GM19455 (cell line): Measurements from ENCODE around the gene CYREN.
"Not testable (repeated sequence)": the region's sequence is repeated elsewhere in the genome, so short reads cannot be mapped to it uniquely, and the experiment has no call there.

Experiments
- ATAC-seq: cut with Tn5 transposase; IDR thresholded peaks from one replicate; pipeline ENCODE4 v1.9.1; 2021; ENCODE audit not compliant: unreplicated experiment

CYREN gene

DNA sequence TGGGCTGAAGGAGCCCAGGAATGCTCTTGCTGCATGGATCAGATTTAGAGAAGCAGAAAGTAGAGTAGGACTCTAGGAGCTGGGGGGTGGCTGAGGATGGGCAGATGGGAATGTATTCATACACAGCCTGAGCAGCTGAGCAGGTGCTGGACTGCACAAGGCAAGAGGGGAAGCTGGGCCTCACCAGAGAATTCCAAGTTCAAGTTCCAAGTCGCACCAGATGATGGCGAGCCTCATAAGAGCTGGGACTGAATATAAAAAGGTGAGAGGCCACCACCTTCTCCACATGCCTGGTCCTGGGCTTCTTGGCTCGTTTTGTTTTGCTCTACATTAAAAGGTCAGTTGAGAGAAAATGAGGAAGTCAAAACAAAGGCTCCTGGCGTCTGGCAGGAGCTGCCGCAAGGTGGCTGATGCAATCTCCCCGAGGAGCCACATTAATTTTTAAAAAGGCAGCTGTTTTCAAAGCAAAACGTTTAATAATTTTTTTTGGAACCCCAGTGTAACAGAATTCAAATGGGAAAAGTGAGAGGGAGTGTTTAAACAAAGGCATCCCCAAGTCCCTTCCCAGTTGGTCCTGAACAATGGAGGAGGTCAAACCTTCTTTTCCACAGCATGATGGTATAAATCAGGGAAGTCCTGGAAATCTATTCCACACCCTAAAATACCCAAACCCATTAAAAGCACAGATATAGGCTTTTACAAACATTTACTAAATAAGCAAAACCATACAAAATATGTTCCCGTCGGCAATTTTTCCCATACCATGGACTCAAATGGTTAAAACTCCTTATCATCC lies 9.5 kb downstream of the CYREN start:
- ATAC-seq: no peak

DNA sequence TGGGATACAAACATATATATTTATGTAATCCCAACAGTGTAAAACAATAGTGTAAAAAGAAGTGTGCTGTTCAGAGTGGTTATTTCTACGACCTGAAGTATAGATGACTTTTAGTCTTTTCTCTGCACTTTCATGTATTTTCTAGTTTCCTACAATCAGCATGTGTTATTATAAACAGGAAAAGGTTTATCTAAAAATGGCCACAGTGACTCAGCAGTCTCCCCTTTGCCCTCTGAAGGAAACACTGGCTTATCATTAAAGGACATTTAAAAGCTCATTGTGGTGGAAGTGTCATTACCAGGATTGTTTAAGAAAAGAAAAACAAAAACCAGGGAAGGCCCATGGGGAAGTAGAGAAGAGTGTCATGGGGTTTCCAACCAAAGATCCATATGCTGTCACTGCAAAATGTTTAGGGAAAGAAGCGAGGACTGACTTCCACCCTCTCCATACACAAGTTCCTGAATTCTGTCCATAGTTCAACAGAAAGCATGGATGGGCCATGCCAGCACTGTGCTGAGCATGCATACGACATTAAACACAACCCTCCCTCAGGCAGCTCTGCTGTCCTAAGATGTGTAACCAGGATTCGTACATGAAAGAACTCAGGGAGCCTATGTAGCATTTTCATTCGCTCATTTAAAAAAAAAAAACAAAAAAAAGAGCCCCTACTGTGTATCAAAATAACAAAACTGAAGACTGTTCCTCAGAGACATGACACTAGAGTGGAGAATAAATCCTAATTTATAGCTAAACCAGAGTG lies 10.2 kb downstream of the CYREN start:
- ATAC-seq: no peak

DNA sequence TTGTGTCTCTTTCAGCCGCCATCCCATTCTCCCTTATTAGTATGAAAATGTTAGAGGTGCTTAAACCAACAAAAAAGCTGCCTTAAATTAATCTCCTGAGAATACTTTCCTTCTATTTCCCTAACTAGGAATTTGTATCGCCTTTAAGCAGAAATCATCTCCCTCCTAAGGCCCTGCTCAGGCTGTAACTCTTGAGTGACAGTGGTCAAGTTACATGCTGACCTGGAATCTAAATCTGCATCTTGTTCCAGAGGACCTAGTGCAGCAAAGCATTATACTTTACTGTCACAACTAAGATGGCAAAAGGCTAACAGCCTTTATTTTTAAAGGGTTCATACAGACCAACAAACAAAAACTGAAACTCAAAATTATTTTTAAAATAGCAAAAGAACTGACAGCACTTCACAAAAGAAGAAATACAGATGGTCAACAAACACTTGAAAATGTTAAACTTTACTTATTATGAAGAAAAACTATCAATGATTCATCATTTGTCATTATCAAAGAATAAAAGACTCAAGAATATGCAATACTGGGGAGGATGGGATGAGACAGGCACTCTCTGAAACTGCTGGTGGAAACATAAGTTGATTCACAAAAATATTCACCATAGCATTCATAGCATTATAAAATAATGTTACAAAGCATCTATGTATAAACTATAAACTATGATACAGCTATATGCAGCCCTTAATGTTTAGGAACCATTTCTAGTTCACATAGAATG lies 11.0 kb downstream of the CYREN start:
- ATAC-seq: no peak

DNA sequence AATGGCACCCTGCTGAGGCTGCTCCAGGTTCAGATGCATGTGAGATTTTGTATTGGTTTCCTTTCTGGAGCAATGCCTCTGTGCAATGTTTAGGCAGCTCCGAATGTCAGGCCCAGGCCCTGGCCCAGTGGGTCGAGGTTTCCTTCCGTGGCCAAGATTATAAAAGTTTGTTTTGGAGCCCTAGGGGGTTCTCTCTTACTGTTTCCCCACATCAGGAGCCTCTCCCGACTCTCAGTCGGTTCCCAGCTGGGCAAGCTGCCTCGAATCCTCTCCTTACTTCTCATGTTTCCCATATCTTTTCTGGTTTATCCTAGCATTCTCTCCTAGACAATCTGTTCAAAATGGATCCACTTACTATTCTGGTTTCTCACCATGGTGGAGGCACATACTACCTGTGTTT lies 11.6 kb downstream of the CYREN start:
- ATAC-seq: no peak

DNA sequence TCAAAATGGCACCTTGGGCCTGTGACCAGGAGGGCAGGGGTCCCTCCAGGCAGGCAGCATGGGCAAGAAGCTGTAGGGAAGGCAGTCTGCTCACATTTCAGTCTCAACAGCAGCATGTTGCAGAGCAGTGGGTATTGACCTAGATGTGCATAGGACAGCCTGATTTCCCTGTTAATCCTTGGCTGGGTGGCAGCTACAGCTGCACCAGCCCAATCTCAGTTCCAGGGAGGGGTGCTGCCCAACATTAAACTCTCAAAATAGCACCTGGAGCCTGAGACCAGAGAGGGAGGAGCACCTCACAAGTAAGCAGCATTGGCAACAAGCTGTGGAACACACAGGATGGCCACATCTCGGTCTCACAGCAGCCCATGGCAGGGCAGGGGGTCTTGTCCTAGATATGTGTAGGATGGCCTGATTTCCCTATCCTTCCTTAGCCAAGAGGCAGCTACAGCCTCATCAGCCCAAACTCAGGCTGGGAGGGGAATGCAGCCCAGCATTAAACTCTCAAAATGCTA lies 12.3 kb downstream of the CYREN start:
- ATAC-seq: no peak

- no peak for ATAC-seq
These were observed 14.2 kb downstream of the CYREN start for GRCh38 chr7:135156290-135156689.

DNA sequence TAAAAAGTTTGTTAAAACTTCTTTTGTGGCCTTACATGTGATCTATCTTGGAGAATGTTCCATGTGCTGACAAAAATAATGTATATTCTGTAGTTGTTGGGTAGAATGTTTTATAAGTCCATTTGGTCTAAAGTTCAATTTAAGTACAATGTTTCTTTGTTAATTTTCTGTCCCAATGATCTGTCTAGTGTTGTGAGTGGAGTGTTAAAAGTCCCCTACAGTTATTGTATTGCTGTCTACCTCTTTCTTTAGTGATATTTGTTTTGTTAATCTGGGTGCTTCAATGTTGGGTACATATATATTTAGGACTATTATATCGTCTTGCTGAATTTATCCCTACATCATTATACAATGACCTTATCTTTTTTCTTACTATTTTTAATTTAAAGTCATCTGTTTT lies 15.8 kb downstream of the CYREN start:
- no peak for ATAC-seq

- no peak for ATAC-seq
These were observed 18.1 kb downstream of the CYREN start for GRCh38 chr7:135152442-135152841.

DNA sequence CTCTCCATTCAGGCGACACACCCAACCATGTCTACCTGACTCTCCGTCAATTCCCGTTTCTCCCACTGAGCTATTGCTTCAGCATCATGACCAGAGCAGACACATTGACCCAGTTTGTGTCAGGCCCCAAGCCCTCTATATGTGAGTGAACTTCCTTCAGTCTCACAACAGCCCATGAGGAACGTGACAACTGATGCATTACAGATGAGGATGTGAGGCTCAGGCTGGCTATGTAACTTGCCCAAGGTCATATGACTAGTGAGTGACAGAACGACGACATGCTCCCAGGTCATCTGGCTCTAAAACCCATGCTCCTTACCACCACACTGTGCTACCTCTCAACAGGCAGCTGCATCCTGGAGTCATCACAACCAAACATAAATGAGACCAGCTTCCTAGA lies 19.0 kb downstream of the CYREN start:
- no peak for ATAC-seq

- ATAC-seq: no peak
These were observed 19.4 kb downstream of the CYREN start for GRCh38 chr7:135151132-135151531.

GRCh38 chr7:135150072-135150782 lies 20.3 kb downstream of the CYREN start:
- no peak for ATAC-seq

- peak; percentile 76 for ATAC-seq
These were observed 22.4 kb downstream of the CYREN start, which contains the start of gene TMEM140 for GRCh38 chr7:135147899-135148721. TMEM140 (plus strand) TSS chr7:135148072; CDS start chr7:135164442, 16,370 bp downstream.

DNA sequence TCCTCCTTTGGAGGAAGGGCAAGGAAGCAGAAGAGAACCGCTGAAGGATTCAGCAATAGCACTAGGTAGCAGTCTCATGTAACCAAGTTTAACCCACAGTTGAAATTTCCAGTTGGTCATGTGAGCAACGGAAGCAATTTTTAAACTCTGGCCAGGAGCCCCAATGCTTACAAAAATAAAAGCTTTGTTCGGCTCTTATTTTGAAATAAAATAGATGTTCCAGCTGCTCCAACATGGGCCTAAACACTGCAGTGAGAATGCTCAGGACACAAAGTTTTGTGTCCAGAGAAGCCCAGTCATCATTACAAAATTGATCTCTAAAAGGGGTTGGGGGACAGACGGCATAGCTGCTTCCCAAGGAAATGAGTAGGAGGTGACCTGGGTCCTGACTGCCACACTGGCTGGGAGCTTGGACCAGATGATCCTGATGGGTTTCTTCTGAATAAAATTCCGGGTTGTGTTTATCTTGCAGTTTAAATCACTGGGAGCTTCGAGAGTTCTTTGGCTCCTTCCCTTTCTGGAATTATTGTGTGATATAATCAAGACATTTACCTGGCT lies 23.1 kb downstream of the CYREN start:
- ATAC-seq: no peak

DNA sequence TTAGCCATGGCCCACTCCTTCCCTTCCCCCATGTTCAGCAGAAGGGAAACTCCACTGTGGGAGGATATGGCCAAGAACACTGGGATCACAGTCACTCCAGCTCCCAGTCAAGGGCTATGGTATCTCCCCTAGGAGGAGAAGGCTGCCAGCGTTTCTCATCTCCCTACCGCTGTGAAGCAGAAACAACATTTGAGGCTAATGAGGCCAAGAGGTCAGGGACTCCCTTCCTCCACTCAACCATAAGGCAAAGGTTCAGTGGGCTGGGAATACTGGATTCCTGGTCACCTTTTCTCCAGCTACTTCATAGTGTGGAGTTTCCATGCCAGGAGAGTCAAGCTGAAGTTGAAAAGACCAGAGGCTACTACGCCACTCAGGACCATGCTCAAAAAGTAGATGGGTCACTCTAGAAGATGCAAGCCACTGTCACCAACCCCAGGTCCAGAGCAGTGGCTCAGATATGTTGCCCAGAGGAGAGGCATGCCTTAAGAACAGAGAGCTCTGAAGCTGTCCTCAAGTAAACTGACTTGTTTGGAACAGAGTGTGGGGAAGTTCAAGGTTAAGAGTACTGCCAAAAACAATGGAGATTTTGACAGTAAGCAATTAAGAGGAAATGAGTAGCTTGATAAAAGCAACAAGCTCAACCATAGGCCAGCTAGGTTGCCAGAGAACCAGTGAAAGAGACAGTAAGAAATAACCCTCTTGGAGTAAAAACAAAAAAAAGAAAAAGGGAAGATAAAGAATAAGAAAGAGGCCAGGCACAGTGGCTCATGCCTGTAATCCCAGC lies 26.4 kb downstream of the CYREN start:
- ATAC-seq: no peak

DNA sequence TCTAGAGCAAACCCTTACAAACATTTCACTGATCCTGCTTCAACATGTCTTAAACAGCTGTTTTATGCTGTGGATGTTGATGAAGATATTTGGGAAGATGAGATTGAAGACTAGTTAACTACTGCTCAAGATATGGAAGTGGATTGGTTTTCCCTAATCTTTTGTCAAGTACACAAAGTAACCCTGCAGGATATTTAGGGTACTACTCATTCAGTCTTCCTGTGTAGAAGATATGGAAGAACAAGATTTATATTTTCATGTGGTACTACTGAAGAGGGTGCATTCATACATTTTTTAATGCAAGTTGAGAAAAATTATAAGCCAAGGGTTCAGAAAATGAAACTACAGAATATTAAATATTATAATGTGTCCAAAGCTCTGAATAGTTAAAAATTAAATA lies 40.9 kb downstream of the CYREN start:
- no peak for ATAC-seq

GRCh38 chr7:135128931-135129330 lies 41.6 kb downstream of the CYREN start:
- ATAC-seq: no peak

DNA sequence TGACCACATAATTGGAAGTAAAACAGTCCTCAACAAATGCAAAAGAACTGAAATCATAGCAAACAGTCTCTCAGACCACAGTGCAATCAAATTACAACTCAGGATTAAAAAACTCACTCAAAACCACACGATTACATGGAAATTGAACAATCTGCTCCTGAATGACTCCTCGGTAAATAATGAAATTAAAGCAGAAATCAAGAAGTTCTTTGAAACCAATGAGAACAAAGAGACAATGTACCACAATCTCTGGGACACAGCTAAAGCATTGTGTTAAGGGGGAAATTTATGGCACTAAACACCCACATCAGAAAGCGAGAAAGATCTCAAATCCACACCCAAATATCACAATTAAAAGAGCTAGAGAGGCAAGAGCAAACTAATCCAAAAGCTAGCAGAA lies 45.9 kb downstream of the CYREN start:
- ATAC-seq: not testable (repeated sequence)

DNA sequence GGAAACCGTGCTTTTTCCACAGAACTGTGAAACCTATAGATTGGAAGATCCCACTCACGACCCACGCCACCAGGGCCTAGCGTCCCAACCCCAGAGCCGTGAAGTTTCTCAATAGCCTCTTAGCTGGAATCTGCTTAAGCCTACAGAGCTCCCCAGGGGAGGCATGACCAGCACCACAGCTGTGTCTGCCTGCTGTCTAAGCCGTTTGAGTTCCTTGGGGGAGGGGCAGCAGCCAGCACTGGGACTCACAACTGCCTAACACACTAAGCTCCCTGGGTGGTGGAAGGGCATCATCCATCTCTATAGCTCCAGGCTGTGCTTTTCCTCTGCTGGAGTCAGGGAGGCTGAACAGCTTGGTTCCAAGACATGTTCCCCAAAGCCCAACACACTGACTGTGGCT lies 48.6 kb downstream of the CYREN start:
- ATAC-seq: no peak

- no peak for ATAC-seq
These were observed 53.4 kb downstream of the CYREN start for GRCh38 chr7:135117096-135117495.
